Right lobe of liver (tissue), 6 donors: Measurements from ENCODE around the gene KCNK13. TPM values are rescaled to one million over a fixed set of nuclear protein-coding genes. Genes with fewer than 3 reads are reported as not detected.
A peak's percentile ranks its signal among the peaks of the same experiment; 100 is the strongest.

Source experiments
- ATAC-seq, 4 donors: fragments of 200-7000 bp; cut with Tn5 transposase; one replicate each; pipeline ENCODE4 v1.9.1; 2020; ENCODE audit warnings: mild to moderate bottlenecking in 4 of 4, moderate library complexity in 4 of 4
- DNase-seq, 3 donors: peaks; one replicate each; pipeline ENCODE4 v3.0.0-alpha.2; 2020
- H3K27ac ChIP-seq, 3 donors: fragments of 200-600 bp; one replicate each; pipeline ENCODE4 v1.8.0; 2022
- H3K27me3 ChIP-seq, 2 donors: fragments of 200-600 bp; one replicate each; pipeline ENCODE4 v1.8.0; 2022
- H3K36me3 ChIP-seq, 4 donors: fragments of 200-600 bp; sonication (generic) in 1 of 4; one replicate each; pipeline versions ENCODE4 v1.5.1 to v1.8.0; 2017 to 2022; ENCODE audit warnings: control low read depth in 1 of 4
- H3K4me1 ChIP-seq, 4 donors: fragments of 200-600 bp; sonication (generic) in 1 of 4; one replicate each; pipeline versions ENCODE4 v1.5.1 to v1.8.0; 2017 to 2022; ENCODE audit warnings: control low read depth in 1 of 4
- H3K4me3 ChIP-seq, 3 donors: fragments of 200-600 bp; one replicate each; pipeline ENCODE4 v1.8.0; 2022
- H3K9me3 ChIP-seq, 4 donors: fragments of 200-600 bp; sonication (generic) in 1 of 4; one replicate each; pipeline versions ENCODE4 v1.5.1 to v1.8.0; 2017 to 2022; ENCODE audit warnings: control low read depth in 1 of 4
- POLR2A ChIP-seq: fragments of 450-650 bp; IDR thresholded peaks from one replicate; pipeline ENCODE4 v1.6.1; 2017; ENCODE audit warnings: antibody characterized with exemption, mild to moderate bottlenecking
- WGBS: methylation state at CpG from one replicate; pipeline ENCODE4 v1.1.6; 2018; ENCODE audit warnings: low coverage, low lambda C conversion rate; ENCODE audit not compliant: insufficient coverage; ENCODE audit errors: missing lambda C conversion rate; 5-methylcytosine and 5-hydroxymethylcytosine counted together
- intact Hi-C, 2 donors: fragments of 100-400 bp; cut with DNase I; formaldehyde crosslinking; loops; one replicate each; pipeline versions ENCODE4 v1.11.2 to v1.14.1; 2022
- total RNA-seq, 6 experiments: library from RNA; depleted of rRNA in 2 of 6; stranded (reverse); fragments of >200 nt in 2 of 6; fragmentation: NEBNext Ultra II Directional in 3 of 6; extraction: Animal tissue kit (Norgen Biotek cat#: 25700) in 3 of 6; gene quantifications; one replicate each; pipeline versions ENCODE4 v1.1.0 to v1.2.4, GENCODE V29; 2016 to 2023
- TF ChIP-seq, protein P1 (sequence below), 4 donors: fragments of 200-600 bp in 3 of 4; fragments of 450-650 bp in 1 of 4; IDR thresholded peaks; one replicate each; pipeline versions ENCODE4 v1.5.1 to v1.8.0; 2016 to 2022; ENCODE audit warnings: antibody characterized with exemption in 4 of 4, mild to moderate bottlenecking in 2 of 4
- donor health status: DM: no; HTN: yes; CAD: no.
- donor health status: DM: no; HTN: no; CAD: no.
- donor health status: DM: no; HTN: no; CAD: no.
- donor health status: DM: no; HTN: yes; CAD: no.
- donor health status: DM: no; HTN: yes; CAD: no.

The KCNK13 gene
- total RNA-seq, 6 experiments from 2014 or later, result 0.30 to 1.2 (median 0.36) TPM

DNA sequence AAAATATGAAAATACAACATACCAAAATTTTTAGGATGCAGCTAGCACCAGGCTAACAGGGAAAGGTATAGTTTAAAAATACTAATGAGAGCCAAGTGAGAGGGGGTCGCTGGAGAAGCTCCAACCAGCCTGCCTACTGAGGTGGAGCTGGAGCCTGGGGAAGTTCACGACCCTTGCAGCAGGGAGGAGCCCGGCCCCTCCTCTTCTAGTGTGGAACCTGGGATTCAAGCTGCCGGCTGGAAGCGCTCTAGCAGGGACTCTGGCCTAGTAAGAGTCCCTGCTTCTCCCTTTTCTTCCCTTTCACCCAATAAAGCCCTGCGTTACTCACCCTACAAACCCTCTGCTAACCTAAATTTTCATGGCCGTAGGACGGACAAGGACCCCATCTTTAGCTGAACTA is 5.0 kb upstream of the KCNK13 start:
- ATAC-seq, result no peak
- TF ChIP-seq, protein P1, sequence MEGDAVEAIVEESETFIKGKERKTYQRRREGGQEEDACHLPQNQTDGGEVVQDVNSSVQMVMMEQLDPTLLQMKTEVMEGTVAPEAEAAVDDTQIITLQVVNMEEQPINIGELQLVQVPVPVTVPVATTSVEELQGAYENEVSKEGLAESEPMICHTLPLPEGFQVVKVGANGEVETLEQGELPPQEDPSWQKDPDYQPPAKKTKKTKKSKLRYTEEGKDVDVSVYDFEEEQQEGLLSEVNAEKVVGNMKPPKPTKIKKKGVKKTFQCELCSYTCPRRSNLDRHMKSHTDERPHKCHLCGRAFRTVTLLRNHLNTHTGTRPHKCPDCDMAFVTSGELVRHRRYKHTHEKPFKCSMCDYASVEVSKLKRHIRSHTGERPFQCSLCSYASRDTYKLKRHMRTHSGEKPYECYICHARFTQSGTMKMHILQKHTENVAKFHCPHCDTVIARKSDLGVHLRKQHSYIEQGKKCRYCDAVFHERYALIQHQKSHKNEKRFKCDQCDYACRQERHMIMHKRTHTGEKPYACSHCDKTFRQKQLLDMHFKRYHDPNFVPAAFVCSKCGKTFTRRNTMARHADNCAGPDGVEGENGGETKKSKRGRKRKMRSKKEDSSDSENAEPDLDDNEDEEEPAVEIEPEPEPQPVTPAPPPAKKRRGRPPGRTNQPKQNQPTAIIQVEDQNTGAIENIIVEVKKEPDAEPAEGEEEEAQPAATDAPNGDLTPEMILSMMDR (IDR thresholded peaks at IDR 0.05), result no peak
- TF ChIP-seq POLR2A, result no peak
- Histone ChIP-seq H3K4me1 (peaks cover 0 to 15% (median 0%) of the 10 kb centered on the region in 4 donors), H3K9me3 (no peaks in the 10 kb centered on the region), H3K27ac (no peak overlapping the region), H3K4me3 (no peak overlapping the region), H3K27me3 (peaks cover 0 to 12% of the 10 kb centered on the region in 2 donors), H3K36me3 (no peaks in the 10 kb centered on the region)
- intact Hi-C loops, result no loop called here
- WGBS, result 31% methylated on average over 4 of the region's 8 CpGs
- DNase-seq, result no peak

DNA sequence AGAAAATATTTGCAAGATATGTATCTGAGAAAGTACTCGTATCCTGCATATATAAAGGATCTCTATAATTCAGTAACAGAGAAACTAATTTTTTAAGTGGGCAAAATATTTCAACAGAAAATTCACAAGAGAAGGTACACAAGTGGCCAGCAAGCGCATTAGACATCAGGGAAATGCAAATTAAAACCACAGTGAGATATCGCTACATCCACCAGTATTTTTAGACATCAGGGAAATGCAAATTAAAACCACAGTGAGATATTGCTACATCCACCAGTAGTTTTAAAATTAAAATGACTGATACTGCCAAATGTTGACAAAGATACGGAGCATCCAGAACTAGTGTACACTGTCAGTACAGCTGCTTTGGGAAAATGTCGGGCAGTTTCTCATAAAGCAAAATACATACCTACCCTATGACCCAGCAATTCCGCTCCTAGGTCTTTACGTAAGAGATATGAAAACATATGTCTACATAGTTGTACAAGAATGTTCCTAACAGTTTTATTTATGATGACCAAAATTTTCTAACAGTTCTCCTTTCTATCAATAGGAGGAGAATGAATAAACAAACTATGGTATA is 2.8 kb upstream of the KCNK13 start:
- WGBS, result 69% methylated on average over 7 of the region's 7 CpGs
- H3K27ac ChIP-seq, result no peak overlapping the region
- no peaks in the 10 kb centered on the region for H3K9me3 ChIP-seq
- peaks cover 0 to 12% of the 10 kb centered on the region in 2 donors for H3K27me3 ChIP-seq
- intact Hi-C loops, result no loop called here
- ATAC-seq, result no peak
- TF ChIP-seq, protein P1 (IDR thresholded peaks at IDR 0.05), result no peak
- TF ChIP-seq POLR2A, result no peak
- H3K36me3 ChIP-seq, result no peaks in the 10 kb centered on the region
- peaks cover 0 to 26% (median 0%) of the 10 kb centered on the region in 4 donors for H3K4me1 ChIP-seq
- H3K4me3 ChIP-seq, result no peak overlapping the region
- no peak for DNase-seq

DNA sequence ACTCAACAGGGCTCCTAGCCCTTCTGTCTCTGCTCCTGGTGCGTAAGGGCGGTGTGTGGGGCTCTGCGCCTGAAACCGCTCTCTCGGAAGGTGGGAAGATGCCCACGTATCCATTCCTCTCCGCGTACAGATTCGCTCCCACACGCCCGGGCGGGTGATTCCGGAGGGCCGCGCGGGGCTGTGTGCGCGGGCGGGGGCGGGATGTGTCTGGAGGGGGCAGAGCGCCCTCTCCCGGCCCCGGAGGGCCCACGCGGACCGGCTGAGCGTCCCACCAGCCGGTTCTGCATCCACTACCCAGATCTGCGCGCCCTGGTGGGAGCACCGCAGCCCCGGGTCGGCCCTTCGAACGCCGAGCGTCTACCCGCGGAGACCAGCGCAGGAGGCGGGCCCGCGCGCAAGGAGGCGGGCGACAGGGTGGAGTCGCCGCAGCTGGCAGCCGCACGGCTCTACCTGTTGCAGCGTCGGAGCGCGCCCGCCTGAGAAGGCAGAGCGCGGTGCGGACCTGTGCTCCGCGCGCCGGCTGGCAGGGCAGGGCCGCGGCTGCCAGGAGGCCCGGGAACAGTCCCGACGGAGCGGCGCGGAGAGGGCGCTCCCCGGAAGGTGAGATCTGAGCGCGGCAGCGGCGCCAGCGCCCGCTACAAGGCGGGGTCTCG is 1.4 kb upstream of the KCNK13 start:
- H3K4me1 ChIP-seq, result peaks cover 0 to 26% (median 0%) of the 10 kb centered on the region in 4 donors
- H3K27me3 ChIP-seq, result peaks cover 0 to 12% of the 10 kb centered on the region in 2 donors
- ATAC-seq (peak; percentile 79 to 87 (median 82)), DNase-seq (peak; percentile 52 to 64 (median 56))
- H3K27ac ChIP-seq, result no peak overlapping the region
- H3K4me3 ChIP-seq, result peak overlapping the region; percentile 30 to 49 (median 33)
- H3K9me3 ChIP-seq, result no peaks in the 10 kb centered on the region
- 0% methylated on average over 7 of the region's 80 CpGs for WGBS
- intact Hi-C loops, result no loop called here
- no peak for TF ChIP-seq POLR2A
- TF ChIP-seq, protein P1 (IDR thresholded peaks at IDR 0.05), result peak; percentile 35 to 54 (median 48)
- H3K36me3 ChIP-seq, result no peaks in the 10 kb centered on the region

DNA sequence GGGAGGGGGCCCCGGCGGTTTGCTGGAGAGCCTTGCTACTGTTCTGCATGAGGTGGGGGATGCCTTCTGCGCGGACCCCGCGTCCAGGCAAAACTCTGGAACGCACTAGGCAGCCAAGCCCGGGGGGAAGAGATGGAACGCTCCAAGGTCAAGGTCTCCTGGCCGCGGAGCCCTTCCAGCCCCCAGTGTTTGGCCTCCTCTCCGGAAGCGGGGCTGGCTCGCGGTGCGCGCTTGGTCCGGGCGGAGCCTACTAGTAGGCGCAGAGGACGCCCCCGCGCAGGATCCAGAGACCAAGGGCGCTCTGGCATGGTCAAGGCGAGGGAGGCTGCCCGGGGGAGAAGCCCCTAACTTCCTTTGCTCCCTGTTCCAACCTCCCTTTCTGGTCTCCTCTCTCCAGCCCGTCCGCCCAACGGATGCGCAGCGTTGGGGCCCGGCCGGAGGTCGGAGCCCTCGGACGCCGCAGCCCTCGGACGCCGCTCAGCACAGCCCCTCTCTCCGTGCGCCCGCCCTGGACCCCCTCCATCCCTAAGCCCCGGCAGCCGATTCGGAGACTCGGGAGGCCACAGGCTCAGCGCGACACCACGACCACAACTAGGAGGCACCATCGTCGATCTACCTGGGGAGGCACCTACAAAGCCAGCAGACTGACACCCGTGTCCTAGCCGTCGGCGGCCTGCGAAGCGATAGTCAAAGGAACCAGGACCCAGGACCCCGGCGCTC is 669 bp upstream of the KCNK13 start:
- WGBS, result 0% methylated on average over 6 of the region's 60 CpGs
- peak overlapping the region; percentile 30 to 49 (median 33) for H3K4me3 ChIP-seq
- no peak overlapping the region for H3K27ac ChIP-seq
- peaks cover 0 to 26% (median 0%) of the 10 kb centered on the region in 4 donors for H3K4me1 ChIP-seq
- no peaks in the 10 kb centered on the region for H3K9me3 ChIP-seq
- TF ChIP-seq POLR2A, result no peak
- TF ChIP-seq, protein P1 (IDR thresholded peaks at IDR 0.05), result no peak
- ATAC-seq, result no peak
- H3K36me3 ChIP-seq, result no peaks in the 10 kb centered on the region
- intact Hi-C loops, result no loop called here
- peaks cover 0 to 12% of the 10 kb centered on the region in 2 donors for H3K27me3 ChIP-seq
- peak in 1 of 3 donors; percentile 26 for DNase-seq
